CD4-positive, alpha-beta T cell (primary cell): ENCODE results near the gene FNDC3B. TPM values are rescaled to one million over a fixed set of nuclear protein-coding genes. Genes with fewer than 3 reads are reported as not detected.

Experiments
- ATAC-seq: fragments of 200-7000 bp; cut with Tn5 transposase; one replicate; pipeline ENCODE4 v1.10.0; 2022; ENCODE audit warnings: mild to moderate bottlenecking; ENCODE audit not compliant: poor library complexity
- CTCF ChIA-PET: fragments of 350-600 bp; sonication (Branson Sonifier 250); formaldehyde crosslinking; loops from one replicate; lab custom pipeline; 2021; ENCODE audit warnings: antibody characterized with exemption, inconsistent platforms; lab: Charles Lee
- POLR2A ChIA-PET: fragments of 350-600 bp; sonication (Branson Sonifier 250); formaldehyde crosslinking; loops from one replicate; lab custom pipeline; 2021; ENCODE audit warnings: antibody characterized with exemption, inconsistent platforms; lab: Charles Lee
- DNase-seq, 14 experiments: peaks; one replicate each; pipeline ENCODE4 v3.0.0-alpha.2; 2013 to 2020; ENCODE audit warnings: mixed read lengths in 2 of 14
- H3K27ac ChIP-seq, 2 donors: one replicate each; pipeline versions ENCODE4 v1.5.1 to v1.7.0; 2013; ENCODE audit warnings: low read length in 2 of 2, low read depth in 1 of 2, mild to moderate bottlenecking in 1 of 2
- H3K27me3 ChIP-seq, 2 experiments: 1 replicate in 1 of 2; 2 replicates in 1 of 2; pipeline versions ENCODE4 v1.6.1 to v1.7.0; 2013; ENCODE audit warnings: low read length in 2 of 2, control low read depth in 1 of 2, mild to moderate bottlenecking in 1 of 2, moderate library complexity in 1 of 2; ENCODE audit not compliant: insufficient read depth in 2 of 2, control insufficient read depth in 1 of 2
- H3K36me3 ChIP-seq: one replicate; pipeline ENCODE4 v1.6.1; 2013; ENCODE audit warnings: low read length, control low read depth; ENCODE audit not compliant: insufficient read depth
- H3K4me1 ChIP-seq: one replicate; pipeline ENCODE4 v1.6.1; 2013; ENCODE audit warnings: low read length, control low read depth; ENCODE audit not compliant: insufficient read depth
- H3K4me3 ChIP-seq: one replicate; pipeline ENCODE4 v1.5.1; 2013; ENCODE audit warnings: mild to moderate bottlenecking, low read length, moderate library complexity
- H3K9me3 ChIP-seq, 2 experiments: 1 replicate in 1 of 2; 2 replicates in 1 of 2; pipeline versions ENCODE4 v1.6.1 to v1.7.0; 2013; ENCODE audit warnings: low read length in 2 of 2, mild to moderate bottlenecking in 2 of 2, control low read depth in 1 of 2, moderate library complexity in 1 of 2; ENCODE audit not compliant: control insufficient read depth in 1 of 2, insufficient read depth in 1 of 2
- H3K27ac Mint-ChIP-seq: one replicate; pipeline ENCODE4 v1.8.0; 2020; ENCODE audit warnings: mixed read lengths
- H3K27me3 Mint-ChIP-seq: one replicate; pipeline ENCODE4 v1.8.0; 2021; ENCODE audit warnings: mixed read lengths
- H3K36me3 Mint-ChIP-seq: one replicate; pipeline ENCODE4 v1.8.0; 2021; ENCODE audit warnings: low read depth, mixed read lengths
- H3K4me1 Mint-ChIP-seq: one replicate; pipeline ENCODE4 v1.8.0; 2021; ENCODE audit warnings: low read depth, mixed read lengths
- H3K4me3 Mint-ChIP-seq: one replicate; pipeline ENCODE4 v1.8.0; 2020; ENCODE audit warnings: mild to moderate bottlenecking, mixed read lengths
- H3K9me3 Mint-ChIP-seq: one replicate; pipeline ENCODE4 v1.8.0; 2020; ENCODE audit warnings: mixed read lengths
- intact Hi-C, 2 experiments: fragments of 100-400 bp; cut with DNase I in 1 of 2; cut with micrococcal nuclease in 1 of 2; formaldehyde crosslinking; loops; one replicate each; pipeline versions ENCODE4 v1.15.1 to v1.9.0; 2023 to 2025; cut with DNase I, micrococcal nuclease
- total RNA-seq, 174 experiments: library from RNA in 2 of 174; stranded (reverse) in 2 of 174; gene quantifications; one replicate each; pipeline ENCODE4 v1.2.3 and lab custom pipeline; 2021 to 2026
- TF ChIP-seq, protein P1 (sequence below): fragments of 200-600 bp; IDR thresholded peaks from one replicate; pipeline ENCODE4 v1.8.0; 2022; ENCODE audit warnings: antibody characterized with exemption, mild to moderate bottlenecking

The FNDC3B gene
- total RNA-seq, 2 experiments from 2014 or later: 26.1 to 28.7 TPM

DNA sequence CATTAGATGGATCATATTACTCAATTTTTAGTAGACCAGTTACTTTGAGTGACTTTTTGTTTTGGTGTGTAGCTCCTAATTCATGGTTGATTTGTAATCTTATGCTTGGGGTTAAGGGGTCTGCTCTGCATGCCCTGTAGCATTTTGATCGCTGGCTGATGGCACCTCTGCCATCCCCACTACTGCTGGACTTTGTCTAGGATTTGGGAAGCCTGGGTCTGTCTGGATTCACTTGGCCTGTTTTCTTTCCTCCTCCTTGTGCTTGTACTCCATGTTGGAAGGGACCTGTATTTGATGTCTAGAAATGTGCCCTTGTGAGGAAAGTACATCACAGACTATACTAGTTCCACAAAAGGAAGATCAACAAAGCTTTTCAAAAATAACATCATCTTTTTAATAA is 154.1 kb downstream of the FNDC3B start:
- Histone ChIP-seq H3K9me3 (no peaks in the 10 kb centered on the region), H3K4me1 (no peaks in the 10 kb centered on the region), H3K27ac (no peak overlapping the region), H3K27me3 (no peaks in the 10 kb centered on the region), H3K4me3 (no peak overlapping the region), H3K36me3 (no peaks in the 10 kb centered on the region)
- ChIA-PET POLR2A (no interaction called here), CTCF (interaction anchor here (0.7 kb wide), 1 partner anchor 16 kb away, joined by 3 read pairs; no protein-coding TSS in a partner anchor)
- Mint-ChIP-seq H3K4me1 (peaks cover 10% of the 10 kb centered on the region), H3K36me3 (peaks cover 10% of the 10 kb centered on the region), H3K4me3 (no peak overlapping the region), H3K27me3 (no peaks in the 10 kb centered on the region), H3K9me3 (peaks cover 1% of the 10 kb centered on the region), H3K27ac (no peak overlapping the region)
- intact Hi-C loops: no loop called here
- DNase-seq (no peak), ATAC-seq (no peak)
- TF ChIP-seq, protein P1, sequence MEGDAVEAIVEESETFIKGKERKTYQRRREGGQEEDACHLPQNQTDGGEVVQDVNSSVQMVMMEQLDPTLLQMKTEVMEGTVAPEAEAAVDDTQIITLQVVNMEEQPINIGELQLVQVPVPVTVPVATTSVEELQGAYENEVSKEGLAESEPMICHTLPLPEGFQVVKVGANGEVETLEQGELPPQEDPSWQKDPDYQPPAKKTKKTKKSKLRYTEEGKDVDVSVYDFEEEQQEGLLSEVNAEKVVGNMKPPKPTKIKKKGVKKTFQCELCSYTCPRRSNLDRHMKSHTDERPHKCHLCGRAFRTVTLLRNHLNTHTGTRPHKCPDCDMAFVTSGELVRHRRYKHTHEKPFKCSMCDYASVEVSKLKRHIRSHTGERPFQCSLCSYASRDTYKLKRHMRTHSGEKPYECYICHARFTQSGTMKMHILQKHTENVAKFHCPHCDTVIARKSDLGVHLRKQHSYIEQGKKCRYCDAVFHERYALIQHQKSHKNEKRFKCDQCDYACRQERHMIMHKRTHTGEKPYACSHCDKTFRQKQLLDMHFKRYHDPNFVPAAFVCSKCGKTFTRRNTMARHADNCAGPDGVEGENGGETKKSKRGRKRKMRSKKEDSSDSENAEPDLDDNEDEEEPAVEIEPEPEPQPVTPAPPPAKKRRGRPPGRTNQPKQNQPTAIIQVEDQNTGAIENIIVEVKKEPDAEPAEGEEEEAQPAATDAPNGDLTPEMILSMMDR: no peak

DNA sequence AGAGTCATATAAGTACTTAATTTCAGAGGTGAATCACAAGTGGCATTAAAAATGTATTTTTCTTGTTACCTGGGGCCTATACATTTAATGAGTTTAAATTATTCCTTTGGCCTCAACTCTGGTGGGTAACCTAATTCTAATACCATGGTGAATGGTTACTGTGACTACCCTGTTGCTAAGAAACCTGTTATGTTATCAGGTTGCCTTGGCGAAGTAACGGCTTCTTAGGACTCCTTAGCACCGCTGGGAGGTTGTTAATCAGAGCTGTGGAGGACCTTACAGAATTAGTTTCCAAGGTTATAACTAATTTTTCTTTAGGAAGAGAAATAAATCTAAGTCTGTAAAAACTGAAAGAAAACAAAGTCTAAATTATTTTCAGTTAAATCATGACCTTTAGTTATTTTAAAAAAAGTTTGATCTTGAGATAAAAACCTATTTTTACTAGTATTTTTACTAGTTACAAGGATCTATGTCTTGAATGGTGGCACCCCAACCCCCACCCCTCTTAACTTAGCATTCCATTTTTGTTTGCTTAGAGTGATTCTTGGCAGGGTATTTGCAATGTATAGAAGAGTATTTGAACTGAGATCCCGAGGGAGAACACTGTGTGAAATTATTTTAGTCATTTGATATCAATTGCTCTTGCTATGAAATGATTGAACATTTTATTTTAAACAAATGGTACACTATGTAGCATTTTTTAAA is 155.5 kb downstream of the FNDC3B start:
- ChIA-PET CTCF (no interaction called here), POLR2A (no interaction called here)
- Mint-ChIP-seq H3K27me3 (no peaks in the 10 kb centered on the region), H3K4me1 (peaks cover 10% of the 10 kb centered on the region), H3K9me3 (peaks cover 3% of the 10 kb centered on the region), H3K4me3 (no peak overlapping the region), H3K27ac (no peak overlapping the region), H3K36me3 (peaks cover 13% of the 10 kb centered on the region)
- no peaks in the 10 kb centered on the region for H3K9me3 ChIP-seq
- ATAC-seq (no peak), DNase-seq (peak in 1 of 14 experiments; percentile 12)
- no peak overlapping the region for H3K4me3 ChIP-seq
- intact Hi-C loops: no loop called here
- H3K27me3 ChIP-seq: no peaks in the 10 kb centered on the region
- no peaks in the 10 kb centered on the region for H3K36me3 ChIP-seq
- TF ChIP-seq, protein P1: no peak
- no peak overlapping the region for H3K27ac ChIP-seq
- H3K4me1 ChIP-seq: no peaks in the 10 kb centered on the region

DNA sequence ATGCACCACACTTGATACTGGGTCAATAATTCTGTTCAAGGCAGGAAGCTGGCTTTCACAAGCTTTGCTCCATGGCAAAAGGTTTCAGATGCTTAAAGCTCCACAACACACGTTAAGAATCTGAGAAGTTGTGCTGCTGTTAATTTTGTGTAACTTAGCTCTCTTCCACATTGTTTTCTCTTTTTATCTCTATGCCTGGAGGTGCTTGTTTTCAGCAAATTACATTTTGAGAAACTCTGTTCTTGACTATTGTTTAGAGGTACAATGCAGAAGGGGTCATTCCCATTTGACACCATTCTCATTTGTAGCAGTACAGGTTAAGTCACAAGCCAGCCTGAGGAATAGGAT is 156.0 kb downstream of the FNDC3B start:
- Mint-ChIP-seq H3K27me3 (no peaks in the 10 kb centered on the region), H3K36me3 (peaks cover 13% of the 10 kb centered on the region), H3K9me3 (peaks cover 3% of the 10 kb centered on the region), H3K4me3 (no peak overlapping the region), H3K4me1 (peaks cover 10% of the 10 kb centered on the region), H3K27ac (no peak overlapping the region)
- POLR2A ChIA-PET: no interaction called here
- no peaks in the 10 kb centered on the region for H3K27me3 ChIP-seq
- H3K36me3 ChIP-seq: no peaks in the 10 kb centered on the region
- no peak overlapping the region for H3K27ac ChIP-seq
- H3K4me1 ChIP-seq: no peaks in the 10 kb centered on the region
- intact Hi-C loops: no loop called here
- no peak for ATAC-seq
- CTCF ChIA-PET: no interaction called here
- no peak for DNase-seq
- TF ChIP-seq, protein P1: no peak
- no peaks in the 10 kb centered on the region for H3K9me3 ChIP-seq
- no peak overlapping the region for H3K4me3 ChIP-seq
